MV-4-11 (cell line): Measurements from ENCODE around the gene TLE6.
"Not testable (repeated sequence)": the region's sequence is repeated elsewhere in the genome, so short reads cannot be mapped to it uniquely, and the experiment has no call there.

Experiments used
- DNase-seq: peaks from one replicate; lab custom pipeline; 2025; lab: John Stamatoyannopoulos, UW

TLE6 gene

GRCh38 chr19:3029065-3029923, 51.9 kb downstream of the TLE6 start, which contains the start of gene TLE2:
TSS of gene TLE2 (minus strand) at chr19:3029280. CDS start at chr19:3028904, 376 bp downstream.
- DNase-seq, result no peak

- no peak for DNase-seq
Measured at GRCh38 chr19:3031607-3031867, 54.2 kb downstream of the TLE6 start.

- DNase-seq, result no peak
Measured at GRCh38 chr19:3033595-3034405, 56.4 kb downstream of the TLE6 start.

GRCh38 chr19:3034406-3034655, 57.0 kb downstream of the TLE6 start:
- no peak for DNase-seq

GRCh38 chr19:3034656-3035541, 57.5 kb downstream of the TLE6 start:
- DNase-seq, result peak; percentile 78

GRCh38 chr19:3035542-3036118, 58.3 kb downstream of the TLE6 start:
- peak; percentile 99 for DNase-seq

GRCh38 chr19:3036119-3036976, 59.0 kb downstream of the TLE6 start:
- peak; percentile 86 for DNase-seq

GRCh38 chr19:3036977-3037544, 59.7 kb downstream of the TLE6 start:
- not testable (repeated sequence) for DNase-seq

- no peak for DNase-seq
Measured at GRCh38 chr19:3038214-3038613, 60.9 kb downstream of the TLE6 start.

GRCh38 chr19:3039125-3039524, 61.8 kb downstream of the TLE6 start:
- DNase-seq, result no peak

GRCh38 chr19:3039641-3040077, 62.3 kb downstream of the TLE6 start:
- no peak for DNase-seq

GRCh38 chr19:3041327-3041726, 64.0 kb downstream of the TLE6 start:
- no peak for DNase-seq

GRCh38 chr19:3041761-3042620, 64.6 kb downstream of the TLE6 start:
- no peak for DNase-seq

- no peak for DNase-seq
Measured at GRCh38 chr19:3042621-3043267, 65.4 kb downstream of the TLE6 start.
